Measurements from ENCODE around the gene SOSTDC1.

Gene SOSTDC1

DNA sequence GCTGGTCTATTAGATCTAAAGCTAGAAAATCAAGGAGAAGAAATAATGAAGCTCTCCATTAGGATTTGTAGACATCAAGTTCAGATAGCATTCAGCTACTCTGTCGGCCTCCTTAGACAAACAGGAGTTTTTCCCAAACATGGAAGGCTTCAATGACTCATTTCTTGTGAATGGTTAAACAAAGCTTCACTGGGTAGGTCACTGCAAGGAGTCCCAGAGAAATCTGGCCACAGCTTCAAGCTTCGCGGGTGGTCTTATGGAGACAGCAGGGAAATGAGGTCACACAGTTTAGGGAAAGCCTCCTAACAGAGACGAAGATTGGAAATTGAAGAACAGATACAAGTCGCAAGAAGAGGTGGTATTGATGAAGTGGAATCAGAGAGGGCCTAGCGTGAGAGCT lies 38.5 kb upstream of the SOSTDC1 start:
- H3K4me3 ChIP-seq (replicated peaks in 1 of 2; ENCODE audit: low read depth in 2 of 2, low read length in 2 of 2) = no peak overlapping the region
- TF ChIP-seq, protein P1, sequence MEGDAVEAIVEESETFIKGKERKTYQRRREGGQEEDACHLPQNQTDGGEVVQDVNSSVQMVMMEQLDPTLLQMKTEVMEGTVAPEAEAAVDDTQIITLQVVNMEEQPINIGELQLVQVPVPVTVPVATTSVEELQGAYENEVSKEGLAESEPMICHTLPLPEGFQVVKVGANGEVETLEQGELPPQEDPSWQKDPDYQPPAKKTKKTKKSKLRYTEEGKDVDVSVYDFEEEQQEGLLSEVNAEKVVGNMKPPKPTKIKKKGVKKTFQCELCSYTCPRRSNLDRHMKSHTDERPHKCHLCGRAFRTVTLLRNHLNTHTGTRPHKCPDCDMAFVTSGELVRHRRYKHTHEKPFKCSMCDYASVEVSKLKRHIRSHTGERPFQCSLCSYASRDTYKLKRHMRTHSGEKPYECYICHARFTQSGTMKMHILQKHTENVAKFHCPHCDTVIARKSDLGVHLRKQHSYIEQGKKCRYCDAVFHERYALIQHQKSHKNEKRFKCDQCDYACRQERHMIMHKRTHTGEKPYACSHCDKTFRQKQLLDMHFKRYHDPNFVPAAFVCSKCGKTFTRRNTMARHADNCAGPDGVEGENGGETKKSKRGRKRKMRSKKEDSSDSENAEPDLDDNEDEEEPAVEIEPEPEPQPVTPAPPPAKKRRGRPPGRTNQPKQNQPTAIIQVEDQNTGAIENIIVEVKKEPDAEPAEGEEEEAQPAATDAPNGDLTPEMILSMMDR (IDR thresholded peaks at IDR 0.05; ENCODE audit: low read depth, low read length) = no peak
- DNase-seq (ENCODE audit: low read depth in 2 of 2) = peak in 1 of 2 donors; percentile 6

DNA sequence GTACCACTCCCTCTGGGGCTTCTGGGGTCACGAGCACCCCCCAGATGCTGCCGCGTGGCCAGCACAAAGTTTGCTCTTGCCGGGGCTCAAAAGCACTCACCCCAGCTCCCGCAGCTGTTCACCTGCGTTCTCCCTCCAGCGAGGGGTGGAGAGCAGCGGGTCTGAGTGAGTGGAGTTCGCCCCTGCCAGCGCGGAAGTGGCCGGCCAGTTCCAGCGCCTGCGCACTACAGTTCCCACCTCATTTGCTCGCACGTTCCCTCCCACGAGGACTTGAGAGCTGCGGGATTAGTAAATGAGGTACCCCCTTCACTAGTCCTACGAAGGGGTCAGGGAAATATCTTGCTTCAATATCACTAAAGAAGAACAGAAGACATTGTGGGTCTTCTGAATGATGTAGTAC lies 36.8 kb upstream of the SOSTDC1 start:
- no peak for DNase-seq (ENCODE audit: low read depth in 2 of 2)
- no peak overlapping the region for H3K4me3 ChIP-seq (replicated peaks in 1 of 2; ENCODE audit: low read depth in 2 of 2, low read length in 2 of 2)
- TF ChIP-seq, protein P1 (IDR thresholded peaks at IDR 0.05; ENCODE audit: low read depth, low read length) = no peak

DNA sequence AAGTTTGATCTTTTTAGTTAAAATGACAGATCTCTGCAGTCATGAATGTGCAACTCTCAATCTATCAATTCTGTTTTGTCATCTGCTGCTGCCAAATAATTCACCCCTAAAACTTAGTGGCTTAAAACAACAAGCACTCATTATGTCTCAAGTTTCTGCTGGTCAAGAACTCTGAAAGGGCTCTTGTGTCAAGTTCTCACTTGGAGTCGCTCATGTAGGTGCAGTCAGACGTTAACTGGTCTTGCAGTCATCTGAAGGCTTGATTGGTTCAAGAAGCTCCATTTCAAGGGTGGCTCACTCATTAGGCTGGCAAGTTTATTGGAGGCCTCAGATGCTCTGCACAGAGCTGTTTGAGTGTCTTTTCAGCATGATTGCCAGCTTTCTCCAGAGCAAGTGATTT lies 32.6 kb upstream of the SOSTDC1 start:
- H3K4me3 ChIP-seq (replicated peaks in 1 of 2; ENCODE audit: low read depth in 2 of 2, low read length in 2 of 2) = no peak overlapping the region
- TF ChIP-seq, protein P1 (IDR thresholded peaks at IDR 0.05; ENCODE audit: low read depth, low read length) = no peak
- DNase-seq (ENCODE audit: low read depth in 2 of 2) = no peak

DNA sequence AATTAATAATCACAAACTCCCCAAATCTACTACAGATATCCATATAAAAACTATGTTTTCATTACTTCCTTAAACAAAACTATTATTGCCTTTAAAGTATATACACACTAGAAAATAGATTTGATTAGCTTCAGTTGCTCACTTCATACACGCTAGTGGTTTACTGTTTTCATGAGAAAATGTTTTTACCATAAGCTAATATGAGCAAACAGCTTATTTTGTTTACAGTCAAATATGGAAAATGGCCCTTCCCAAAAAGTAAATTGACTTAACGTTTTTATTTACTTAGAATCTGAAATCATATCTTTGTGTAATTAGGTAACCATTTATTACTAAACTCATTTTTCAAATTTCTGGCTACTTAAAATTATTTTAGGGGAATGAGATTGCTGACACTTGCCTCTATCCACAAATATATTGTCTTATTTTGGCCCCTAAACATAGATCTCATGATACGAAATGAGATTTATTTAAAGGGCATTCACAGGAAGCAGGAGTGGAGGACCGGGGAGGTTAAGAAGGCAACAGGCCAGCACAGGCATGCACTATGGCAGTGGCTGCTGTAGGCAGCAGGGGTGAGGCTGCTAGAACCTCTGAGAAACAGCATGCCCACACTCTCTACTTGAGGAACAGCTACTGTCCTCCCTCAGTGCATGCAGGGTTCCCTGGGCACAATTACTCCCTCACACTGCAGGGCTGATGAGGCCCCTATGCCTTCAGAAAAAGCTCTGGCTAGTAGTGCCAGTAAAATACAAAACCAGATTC lies 29.6 kb upstream of the SOSTDC1 start:
- TF ChIP-seq, protein P1 (IDR thresholded peaks at IDR 0.05; ENCODE audit: low read depth, low read length) = no peak
- H3K4me3 ChIP-seq (replicated peaks in 1 of 2; ENCODE audit: low read depth in 2 of 2, low read length in 2 of 2) = no peak overlapping the region
- no peak for DNase-seq (ENCODE audit: low read depth in 2 of 2)

DNA sequence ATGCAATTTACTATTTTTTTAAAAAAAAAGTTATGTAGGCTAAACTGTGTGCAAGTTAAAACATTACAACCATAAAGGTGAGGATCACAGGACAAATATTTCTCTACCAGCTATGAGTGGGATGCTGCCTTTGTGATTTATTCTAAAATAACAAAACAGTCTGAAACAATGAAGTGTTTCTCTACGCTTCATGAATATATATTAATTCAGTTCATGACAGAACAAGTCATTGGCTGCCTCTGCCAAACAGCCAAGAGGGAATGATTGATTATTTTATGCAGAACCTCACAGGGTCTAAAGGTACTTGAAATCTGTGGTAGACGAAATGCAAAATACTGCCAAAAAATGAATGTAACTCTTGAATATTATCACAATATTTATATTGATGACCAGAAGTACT lies 29.0 kb upstream of the SOSTDC1 start:
- DNase-seq (ENCODE audit: low read depth in 2 of 2) = no peak
- TF ChIP-seq, protein P1 (IDR thresholded peaks at IDR 0.05; ENCODE audit: low read depth, low read length) = no peak
- H3K4me3 ChIP-seq (replicated peaks in 1 of 2; ENCODE audit: low read depth in 2 of 2, low read length in 2 of 2) = no peak overlapping the region

DNA sequence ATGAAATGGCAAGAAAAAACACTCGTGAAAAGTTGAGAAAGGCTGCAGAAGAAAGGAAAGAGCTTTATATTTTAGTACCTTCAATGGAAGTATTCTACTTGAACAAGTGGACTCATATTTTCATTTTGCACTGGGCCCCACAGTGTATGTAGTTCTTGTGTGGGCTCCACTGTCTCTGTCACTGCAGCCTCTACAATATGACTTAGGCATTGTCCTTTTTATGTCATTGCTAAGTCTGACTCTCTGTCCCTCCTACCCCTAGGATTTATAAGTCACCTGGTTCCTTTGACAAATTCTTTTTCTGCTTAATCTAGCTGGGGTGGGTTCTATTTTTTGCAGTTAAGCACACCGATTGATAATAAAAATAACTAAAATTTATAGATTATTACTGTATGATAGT lies 27.7 kb upstream of the SOSTDC1 start:
- TF ChIP-seq, protein P1 (IDR thresholded peaks at IDR 0.05; ENCODE audit: low read depth, low read length) = no peak
- no peak for DNase-seq (ENCODE audit: low read depth in 2 of 2)
- H3K4me3 ChIP-seq (replicated peaks in 1 of 2; ENCODE audit: low read depth in 2 of 2, low read length in 2 of 2) = no peak overlapping the region
